RWPE2 (cell line): ENCODE measurements around the gene NCAN.
"Not testable (repeated sequence)": the region's sequence is repeated elsewhere in the genome, so short reads cannot be mapped to it uniquely, and the experiment has no call there.

Source experiments
- ATAC-seq: fragments of 200-7000 bp; cut with Tn5 transposase; 3 replicates; pipeline ENCODE4 v1.9.1; 2021; ENCODE audit warnings: low read depth
- DNase-seq: peaks from one replicate; pipeline ENCODE4 v3.0.0-alpha.2; 2020; ENCODE audit warnings: low spot score
- H3K27ac ChIP-seq: fragments of 450-650 bp; 2 replicates; pipeline ENCODE4 v1.5.1; 2017; ENCODE audit warnings: mild to moderate bottlenecking; ENCODE audit not compliant: poor library complexity, severe bottlenecking
- H3K27me3 ChIP-seq: fragments of 250-450 bp; sonication (Bioruptor Pico); 2 replicates; pipeline ENCODE4 v1.5.1; 2021; ENCODE audit warnings: mild to moderate bottlenecking, moderate library complexity; ENCODE audit not compliant: insufficient read depth, poor library complexity, severe bottlenecking
- H3K36me3 ChIP-seq: fragments of 250-450 bp; sonication (Bioruptor Pico); 2 replicates; pipeline ENCODE4 v1.5.1; 2020; ENCODE audit warnings: low read depth, mild to moderate bottlenecking, moderate library complexity
- H3K4me1 ChIP-seq: fragments of 250-450 bp; sonication (Bioruptor Pico); 2 replicates; pipeline ENCODE4 v1.5.1; 2021; ENCODE audit warnings: mild to moderate bottlenecking, moderate library complexity; ENCODE audit not compliant: insufficient read depth, poor library complexity, severe bottlenecking
- H3K4me3 ChIP-seq: fragments of 250-450 bp; sonication (Bioruptor Pico); 2 replicates; pipeline ENCODE4 v1.5.1; 2021; ENCODE audit warnings: mild to moderate bottlenecking, moderate library complexity; ENCODE audit not compliant: severe bottlenecking
- H3K9me3 ChIP-seq: fragments of 250-450 bp; sonication (Bioruptor Pico); 2 replicates; pipeline ENCODE4 v1.5.1; 2021; ENCODE audit warnings: mild to moderate bottlenecking, moderate library complexity; ENCODE audit not compliant: severe bottlenecking
- CTCF ChIP-seq: fragments of 450-650 bp; IDR thresholded peaks from one replicate; pipeline ENCODE4 v1.5.1; 2017; ENCODE audit warnings: mild to moderate bottlenecking, moderate library complexity; ENCODE audit not compliant: poor library complexity, severe bottlenecking

Gene NCAN

DNA sequence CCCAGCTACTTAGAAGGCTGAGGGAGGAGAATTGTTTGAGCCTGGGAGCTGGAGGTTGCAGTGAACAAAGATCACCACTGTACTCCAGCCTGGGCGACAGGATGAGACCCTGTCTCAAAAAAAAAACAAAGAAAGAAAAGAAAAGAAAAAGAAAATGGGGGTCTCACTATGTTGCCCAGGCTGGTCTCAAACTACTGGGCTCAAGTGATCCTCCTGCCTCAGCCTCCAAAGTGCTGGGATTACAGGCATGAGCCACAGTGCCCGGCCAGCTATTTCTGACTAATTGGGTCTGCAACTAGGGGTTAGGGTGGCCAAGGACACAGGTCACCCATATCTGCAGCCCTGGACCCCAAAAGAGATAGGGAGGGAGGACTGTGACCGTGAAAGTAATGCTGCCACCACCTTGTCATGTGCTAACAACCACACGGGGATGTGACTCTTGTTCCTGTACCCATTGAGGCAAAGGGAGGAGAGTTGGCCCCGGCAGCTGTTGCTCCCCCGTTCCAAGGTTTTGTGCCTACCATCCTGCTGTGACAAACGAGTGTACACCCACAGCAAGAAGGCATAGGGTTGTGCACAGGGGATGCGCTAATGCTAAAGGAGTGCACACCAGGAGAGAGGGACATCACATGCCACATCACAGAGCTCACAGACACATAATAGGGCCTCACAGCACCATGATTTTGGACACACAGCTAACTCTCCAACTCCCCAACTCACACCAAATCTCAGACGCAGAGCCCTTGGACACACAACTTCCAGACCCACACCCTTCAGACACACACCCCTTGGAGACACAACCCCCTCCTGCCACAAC is 42.3 kb upstream of the NCAN start:
- TF ChIP-seq CTCF, result no peak
- ATAC-seq (no peak), DNase-seq (no peak)
- Histone ChIP-seq H3K36me3 (no peaks in the 10 kb centered on the region), H3K4me1 (no peaks in the 10 kb centered on the region), H3K27me3 (no peaks in the 10 kb centered on the region), H3K27ac (no peak overlapping the region), H3K4me3 (no peak overlapping the region), H3K9me3 (no peaks in the 10 kb centered on the region)

GRCh38 chr19:19170053-19170872 is 41.5 kb upstream of the NCAN start, which contains the start of gene MEF2B:
TSS of gene MEF2B (minus strand) at chr19:19170263. CDS start at chr19:19150735, 19,528 bp downstream.
- no peak for DNase-seq
- TF ChIP-seq CTCF, result no peak
- H3K4me1 ChIP-seq, result no peaks in the 10 kb centered on the region
- H3K27ac ChIP-seq, result no peak within 1 kb of the TSS
- peak; percentile 81 for ATAC-seq
- no peaks in the 10 kb centered on the region for H3K9me3 ChIP-seq
- H3K27me3 ChIP-seq, result no peaks in the 10 kb centered on the region
- peaks cover 1% of the 10 kb centered on the region; the same call in 1 of the 2 replicates for H3K36me3 ChIP-seq
- H3K4me3 ChIP-seq, result no peak within 1 kb of the TSS

- peaks cover 5% of the 10 kb centered on the region; the same call in 1 of the 2 replicates for H3K36me3 ChIP-seq
- no peak for ATAC-seq
- H3K9me3 ChIP-seq, result no peaks in the 10 kb centered on the region
- no peak overlapping the region for H3K27ac ChIP-seq
- no peak for DNase-seq
- no peaks in the 10 kb centered on the region for H3K27me3 ChIP-seq
- no peak for TF ChIP-seq CTCF
- H3K4me3 ChIP-seq, result no peak overlapping the region
- H3K4me1 ChIP-seq, result no peaks in the 10 kb centered on the region
Measured at GRCh38 chr19:19170873-19171672, 40.7 kb upstream of the NCAN start.

DNA sequence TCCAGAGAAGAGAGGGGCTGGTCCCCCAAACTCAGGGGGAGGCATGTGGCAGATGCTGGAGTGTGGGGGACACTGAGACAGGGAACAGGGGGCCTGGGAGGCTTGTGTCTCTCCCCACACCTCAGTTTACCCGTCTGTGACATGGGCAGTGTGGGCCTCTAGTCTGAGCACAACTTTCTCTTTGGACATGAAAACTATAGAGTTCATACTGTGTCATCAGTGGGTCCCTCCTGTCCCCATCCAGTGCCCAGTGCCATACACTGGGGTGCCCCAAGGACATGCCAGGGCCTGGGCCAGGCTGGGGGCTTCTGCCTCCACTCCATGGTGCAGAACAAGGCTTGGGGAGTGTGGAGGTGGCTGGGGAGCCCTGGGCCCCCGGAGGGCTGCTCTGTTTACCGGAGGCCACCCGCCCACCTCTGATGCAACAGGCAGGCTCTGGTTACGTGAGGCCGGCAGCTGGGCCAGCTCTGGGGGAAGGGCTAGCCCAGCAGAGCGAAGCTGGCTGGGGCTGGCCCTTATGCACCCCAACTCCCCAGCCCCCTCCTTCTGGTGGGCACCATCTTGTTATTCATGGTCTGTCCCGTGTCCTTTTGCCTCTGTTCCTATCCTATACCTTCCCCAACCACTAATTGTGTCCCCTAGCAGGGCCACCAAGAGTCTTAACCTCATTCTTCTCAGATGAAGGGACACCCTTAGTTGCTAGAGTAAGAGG is 39.8 kb upstream of the NCAN start:
- ATAC-seq (no peak; the same call in 2 of the 3 replicates), DNase-seq (no peak)
- Histone ChIP-seq H3K27ac (no peak overlapping the region), H3K4me1 (no peaks in the 10 kb centered on the region), H3K27me3 (no peaks in the 10 kb centered on the region), H3K9me3 (no peaks in the 10 kb centered on the region), H3K36me3 (peaks cover 5% of the 10 kb centered on the region; the same call in 1 of the 2 replicates), H3K4me3 (no peak overlapping the region)
- TF ChIP-seq CTCF, result no peak

- not testable (repeated sequence) for ATAC-seq, H3K4me3 ChIP-seq, H3K9me3 ChIP-seq, H3K27ac ChIP-seq, H3K4me1 ChIP-seq, DNase-seq, H3K36me3 ChIP-seq, H3K27me3 ChIP-seq
Measured at GRCh38 chr19:19173243-19173642, 38.5 kb upstream of the NCAN start.
